ENCODE data around the gene SLK.

Gene SLK

DNA sequence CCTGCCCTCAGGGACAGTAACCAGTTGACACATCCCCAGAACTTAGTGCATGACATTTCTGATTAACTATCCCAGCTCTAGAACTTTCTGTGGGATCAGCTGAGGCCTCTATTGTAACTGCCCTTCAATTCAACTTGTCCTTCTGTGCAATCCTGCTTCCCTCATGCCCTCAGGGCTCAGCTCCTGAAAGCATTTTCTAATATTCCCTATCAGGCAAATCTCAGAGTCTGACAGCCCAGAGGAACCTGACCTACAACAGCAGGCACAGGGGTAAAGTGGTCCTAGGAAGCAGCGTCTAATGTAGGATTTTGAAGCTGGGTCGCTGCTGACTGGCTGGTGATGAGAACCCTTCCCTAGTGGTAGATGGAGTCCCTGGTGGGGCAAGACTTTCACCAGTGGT, 35.3 kb upstream of the SLK start:
- no peak overlapping the region for H3K9ac ChIP-seq (ENCODE audit: low read depth, low read length)
- peaks cover 17% of the 10 kb centered on the region for H3K4me1 ChIP-seq (ENCODE audit: insufficient read depth, low read length)
- no peaks in the 10 kb centered on the region for H3K9me3 ChIP-seq (ENCODE audit: control insufficient read depth, insufficient read depth, low read length)
- H3K36me3 ChIP-seq (ENCODE audit: insufficient read depth, low read length), result no peaks in the 10 kb centered on the region

GRCh38 chr10:103932271-103932670, 34.7 kb upstream of the SLK start:
- Histone ChIP-seq H3K9ac (ENCODE audit: low read depth, low read length) (no peak overlapping the region), H3K9me3 (ENCODE audit: control insufficient read depth, insufficient read depth, low read length) (no peaks in the 10 kb centered on the region), H3K36me3 (ENCODE audit: insufficient read depth, low read length) (no peaks in the 10 kb centered on the region), H3K4me1 (ENCODE audit: insufficient read depth, low read length) (peaks cover 17% of the 10 kb centered on the region)

DNA sequence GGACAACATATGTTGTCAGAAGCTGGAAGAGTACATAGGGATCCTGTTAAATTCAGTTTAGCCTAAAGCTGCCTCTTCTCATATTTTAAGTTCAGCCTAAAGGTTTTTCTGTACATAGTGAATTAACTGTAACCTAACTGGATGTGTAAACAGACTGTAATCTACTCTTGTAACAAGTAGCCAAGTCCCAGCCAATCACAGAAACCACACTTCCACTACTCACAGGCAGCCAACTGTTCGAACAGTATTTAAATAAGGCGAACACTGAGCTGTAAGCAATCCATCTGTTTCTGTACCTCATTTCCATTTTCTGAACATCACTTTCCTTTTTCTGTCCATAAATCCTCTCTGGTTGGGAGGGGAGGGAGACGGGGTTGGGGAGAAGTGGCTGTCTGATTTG, 34.0 kb upstream of the SLK start:
- Histone ChIP-seq H3K9me3 (ENCODE audit: control insufficient read depth, insufficient read depth, low read length) (no peaks in the 10 kb centered on the region), H3K9ac (ENCODE audit: low read depth, low read length) (no peak overlapping the region), H3K4me1 (ENCODE audit: insufficient read depth, low read length) (peaks cover 17% of the 10 kb centered on the region), H3K36me3 (ENCODE audit: insufficient read depth, low read length) (no peaks in the 10 kb centered on the region)

GRCh38 chr10:103933557-103934121, 33.3 kb upstream of the SLK start:
- Histone ChIP-seq H3K9ac (ENCODE audit: low read depth, low read length) (no peak overlapping the region), H3K9me3 (ENCODE audit: control insufficient read depth, insufficient read depth, low read length) (no peaks in the 10 kb centered on the region), H3K36me3 (ENCODE audit: insufficient read depth, low read length) (no peaks in the 10 kb centered on the region), H3K4me1 (ENCODE audit: insufficient read depth, low read length) (peaks cover 15% of the 10 kb centered on the region)

GRCh38 chr10:103934308-103934707, 32.6 kb upstream of the SLK start:
- no peak overlapping the region for H3K9ac ChIP-seq (ENCODE audit: low read depth, low read length)
- H3K4me1 ChIP-seq (ENCODE audit: insufficient read depth, low read length), result peaks cover 8% of the 10 kb centered on the region
- no peaks in the 10 kb centered on the region for H3K9me3 ChIP-seq (ENCODE audit: control insufficient read depth, insufficient read depth, low read length)
- no peaks in the 10 kb centered on the region for H3K36me3 ChIP-seq (ENCODE audit: insufficient read depth, low read length)

DNA sequence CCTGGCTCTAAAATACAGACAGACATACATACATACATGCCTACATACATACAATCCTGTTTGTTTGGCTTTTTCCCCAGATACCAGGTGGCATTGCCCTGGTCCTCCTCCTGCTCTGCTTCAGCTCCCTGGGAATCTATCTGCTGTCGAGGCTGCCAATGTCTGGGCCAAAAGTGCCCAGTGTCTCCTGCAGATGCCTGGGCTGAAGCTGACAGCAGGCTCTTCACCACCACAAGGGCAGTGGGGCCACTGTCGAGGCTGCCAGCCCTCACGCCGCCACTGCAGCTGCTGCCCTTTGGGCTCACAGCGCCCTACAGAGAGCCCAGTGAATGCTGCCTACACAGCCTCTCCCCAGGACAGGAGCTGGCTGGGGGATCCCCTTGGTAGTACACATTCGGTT, 30.9 kb upstream of the SLK start:
- Histone ChIP-seq H3K4me1 (ENCODE audit: insufficient read depth, low read length) (0 out of 2 replicates have a peak, but pooled peaks cover 3% of the 10 kb centered on the region), H3K9ac (ENCODE audit: low read depth, low read length) (no peak overlapping the region), H3K9me3 (ENCODE audit: control insufficient read depth, insufficient read depth, low read length) (no peaks in the 10 kb centered on the region), H3K36me3 (ENCODE audit: insufficient read depth, low read length) (no peaks in the 10 kb centered on the region)

GRCh38 chr10:103939522-103939921, 27.4 kb upstream of the SLK start:
- Histone ChIP-seq H3K9me3 (ENCODE audit: control insufficient read depth, insufficient read depth, low read length) (no peaks in the 10 kb centered on the region), H3K9ac (ENCODE audit: low read depth, low read length) (no peak overlapping the region)

GRCh38 chr10:103941801-103942200, 25.1 kb upstream of the SLK start:
- Histone ChIP-seq H3K4me1 (ENCODE audit: insufficient read depth, low read length) (no peaks in the 10 kb centered on the region), H3K36me3 (ENCODE audit: insufficient read depth, low read length) (no peaks in the 10 kb centered on the region), H3K9ac (ENCODE audit: low read depth, low read length) (no peak overlapping the region), H3K9me3 (ENCODE audit: control insufficient read depth, insufficient read depth, low read length) (no peaks in the 10 kb centered on the region)

More at GRCh38 chr10:103939522-103939921, 27.4 kb upstream of the SLK start:
- no peaks in the 10 kb centered on the region for H3K36me3 ChIP-seq (ENCODE audit: insufficient read depth, low read length)
- no peaks in the 10 kb centered on the region for H3K4me1 ChIP-seq (ENCODE audit: insufficient read depth, low read length)

- H3K36me3 ChIP-seq (ENCODE audit: insufficient read depth, low read length), result no peaks in the 10 kb centered on the region
- H3K9ac ChIP-seq (ENCODE audit: low read depth, low read length), result no peak overlapping the region
- no peaks in the 10 kb centered on the region for H3K9me3 ChIP-seq (ENCODE audit: control insufficient read depth, insufficient read depth, low read length)
- no peaks in the 10 kb centered on the region for H3K4me1 ChIP-seq (ENCODE audit: insufficient read depth, low read length)
These were observed 24.1 kb upstream of the SLK start for GRCh38 chr10:103942866-103943265.

GRCh38 chr10:103947799-103948516, 19.0 kb upstream of the SLK start:
- no peaks in the 10 kb centered on the region for H3K9me3 ChIP-seq (ENCODE audit: control insufficient read depth, insufficient read depth, low read length)

GRCh38 chr10:103949728-103950127, 17.2 kb upstream of the SLK start:
- no peaks in the 10 kb centered on the region; the same call in 1 of the 2 replicates for H3K9me3 ChIP-seq (ENCODE audit: control insufficient read depth, insufficient read depth, low read length)

More at GRCh38 chr10:103947799-103948516, 19.0 kb upstream of the SLK start:
- Histone ChIP-seq H3K4me1 (ENCODE audit: insufficient read depth, low read length) (no peaks in the 10 kb centered on the region), H3K9ac (ENCODE audit: low read depth, low read length) (no peak overlapping the region), H3K36me3 (ENCODE audit: insufficient read depth, low read length) (no peaks in the 10 kb centered on the region)

DNA sequence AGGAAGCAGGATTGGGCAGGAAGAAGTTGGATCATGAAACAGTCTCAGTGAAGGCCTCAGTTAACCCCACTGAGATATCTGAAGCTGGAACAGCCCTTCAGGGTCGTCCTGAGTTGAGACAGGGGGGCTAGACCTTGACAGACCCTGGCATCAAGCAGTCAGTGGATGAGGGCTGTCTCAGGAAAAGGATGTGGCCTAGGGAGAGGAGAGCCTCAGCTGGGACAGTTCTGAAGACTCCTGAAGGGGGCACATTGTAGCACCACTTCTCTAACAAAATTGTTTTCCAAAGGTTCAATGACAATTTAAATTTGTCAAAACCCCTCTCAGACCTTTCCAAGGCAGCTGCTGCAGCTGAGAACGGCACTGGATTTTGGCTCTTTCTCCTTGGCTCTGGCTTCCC, 15.8 kb upstream of the SLK start:
- Histone ChIP-seq H3K36me3 (ENCODE audit: insufficient read depth, low read length) (no peaks in the 10 kb centered on the region), H3K9ac (ENCODE audit: low read depth, low read length) (no peak overlapping the region), H3K9me3 (ENCODE audit: control insufficient read depth, insufficient read depth, low read length) (no peaks in the 10 kb centered on the region; the same call in 1 of the 2 replicates)

More at GRCh38 chr10:103949728-103950127, 17.2 kb upstream of the SLK start:
- Histone ChIP-seq H3K9ac (ENCODE audit: low read depth, low read length) (no peak overlapping the region), H3K4me1 (ENCODE audit: insufficient read depth, low read length) (no peaks in the 10 kb centered on the region), H3K36me3 (ENCODE audit: insufficient read depth, low read length) (no peaks in the 10 kb centered on the region)

GRCh38 chr10:103951942-103952341, 15.0 kb upstream of the SLK start:
- no peaks in the 10 kb centered on the region for H3K36me3 ChIP-seq (ENCODE audit: insufficient read depth, low read length)
- H3K4me1 ChIP-seq (ENCODE audit: insufficient read depth, low read length), result no peaks in the 10 kb centered on the region
- no peak overlapping the region for H3K9ac ChIP-seq (ENCODE audit: low read depth, low read length)
- no peaks in the 10 kb centered on the region; the same call in 1 of the 2 replicates for H3K9me3 ChIP-seq (ENCODE audit: control insufficient read depth, insufficient read depth, low read length)

More for the DNA sequence above, 15.8 kb upstream of the SLK start:
- H3K4me1 ChIP-seq (ENCODE audit: insufficient read depth, low read length), result no peaks in the 10 kb centered on the region

- no peaks in the 10 kb centered on the region for H3K36me3 ChIP-seq (ENCODE audit: insufficient read depth, low read length)
- no peaks in the 10 kb centered on the region; the same call in 1 of the 2 replicates for H3K9me3 ChIP-seq (ENCODE audit: control insufficient read depth, insufficient read depth, low read length)
- H3K9ac ChIP-seq (ENCODE audit: low read depth, low read length), result no peak overlapping the region
- H3K4me1 ChIP-seq (ENCODE audit: insufficient read depth, low read length), result no peaks in the 10 kb centered on the region
These were observed 12.4 kb upstream of the SLK start for GRCh38 chr10:103954543-103954942.

GRCh38 chr10:103958996-103959395, 7.9 kb upstream of the SLK start:
- Histone ChIP-seq H3K9ac (ENCODE audit: low read depth, low read length) (no peak overlapping the region), H3K36me3 (ENCODE audit: insufficient read depth, low read length) (no peaks in the 10 kb centered on the region), H3K4me1 (ENCODE audit: insufficient read depth, low read length) (no peaks in the 10 kb centered on the region), H3K9me3 (ENCODE audit: control insufficient read depth, insufficient read depth, low read length) (no peaks in the 10 kb centered on the region; the same call in 1 of the 2 replicates)
